IPS-18a (cell line): ENCODE data around the gene CNST.

Experiments used
- H3K27ac ChIP-seq: one replicate; pipeline ENCODE4 v1.5.1; 2013; ENCODE audit warnings: low read length
- H3K27me3 ChIP-seq: one replicate; pipeline ENCODE4 v1.6.1; 2013; ENCODE audit warnings: mild to moderate bottlenecking, low read length; ENCODE audit not compliant: control insufficient read depth, insufficient read depth
- H3K36me3 ChIP-seq: one replicate; pipeline ENCODE4 v1.6.1; 2013; ENCODE audit warnings: low read depth, low read length; ENCODE audit not compliant: control insufficient read depth
- H3K4me1 ChIP-seq: one replicate; pipeline ENCODE4 v1.6.1; 2013; ENCODE audit warnings: low read depth, low read length; ENCODE audit not compliant: control insufficient read depth
- H3K4me3 ChIP-seq: one replicate; pipeline ENCODE4 v1.5.1; 2013; ENCODE audit warnings: low read length
- H3K9ac ChIP-seq: one replicate; pipeline ENCODE4 v1.6.1; 2013; ENCODE audit warnings: mild to moderate bottlenecking, low read length, moderate library complexity
- H3K9me3 ChIP-seq: one replicate; pipeline ENCODE4 v1.6.1; 2013; ENCODE audit warnings: low read depth, low read length; ENCODE audit not compliant: control insufficient read depth

The CNST gene

GRCh38 chr1:246608616-246609376, 42.5 kb downstream of the CNST start:
- Histone ChIP-seq H3K27ac (no peak overlapping the region), H3K9me3 (no peaks in the 10 kb centered on the region), H3K27me3 (no peaks in the 10 kb centered on the region), H3K4me3 (no peak overlapping the region), H3K36me3 (no peaks in the 10 kb centered on the region), H3K9ac (no peak overlapping the region), H3K4me1 (no peaks in the 10 kb centered on the region)

GRCh38 chr1:246609632-246610031, 43.4 kb downstream of the CNST start:
- no peak overlapping the region for H3K4me3 ChIP-seq
- no peaks in the 10 kb centered on the region for H3K4me1 ChIP-seq
- H3K9ac ChIP-seq: no peak overlapping the region
- H3K36me3 ChIP-seq: no peaks in the 10 kb centered on the region
- no peaks in the 10 kb centered on the region for H3K27me3 ChIP-seq
- H3K9me3 ChIP-seq: no peaks in the 10 kb centered on the region
- no peak overlapping the region for H3K27ac ChIP-seq

GRCh38 chr1:246613096-246613758, 47.0 kb downstream of the CNST start:
- Histone ChIP-seq H3K4me3 (no peak overlapping the region), H3K9me3 (no peaks in the 10 kb centered on the region), H3K36me3 (no peaks in the 10 kb centered on the region), H3K27ac (no peak overlapping the region), H3K9ac (no peak overlapping the region), H3K4me1 (peaks cover 1% of the 10 kb centered on the region), H3K27me3 (no peaks in the 10 kb centered on the region)

- Histone ChIP-seq H3K36me3 (no peaks in the 10 kb centered on the region), H3K4me3 (no peak overlapping the region), H3K9me3 (no peaks in the 10 kb centered on the region), H3K27me3 (no peaks in the 10 kb centered on the region), H3K9ac (no peak overlapping the region), H3K4me1 (peaks cover 7% of the 10 kb centered on the region), H3K27ac (no peak overlapping the region)
These were observed 50.9 kb downstream of the CNST start for GRCh38 chr1:246617156-246617555.

GRCh38 chr1:246617768-246618167, 51.5 kb downstream of the CNST start:
- H3K4me1 ChIP-seq: peaks cover 7% of the 10 kb centered on the region
- no peaks in the 10 kb centered on the region for H3K9me3 ChIP-seq
- no peak overlapping the region for H3K4me3 ChIP-seq
- H3K27ac ChIP-seq: no peak overlapping the region
- no peaks in the 10 kb centered on the region for H3K27me3 ChIP-seq
- no peaks in the 10 kb centered on the region for H3K36me3 ChIP-seq
- H3K9ac ChIP-seq: no peak overlapping the region

GRCh38 chr1:246618240-246618808, 52.1 kb downstream of the CNST start:
- H3K4me1 ChIP-seq: peaks cover 7% of the 10 kb centered on the region
- H3K4me3 ChIP-seq: no peak overlapping the region
- H3K9ac ChIP-seq: no peak overlapping the region
- no peaks in the 10 kb centered on the region for H3K36me3 ChIP-seq
- H3K9me3 ChIP-seq: no peaks in the 10 kb centered on the region
- H3K27ac ChIP-seq: no peak overlapping the region
- no peaks in the 10 kb centered on the region for H3K27me3 ChIP-seq

- Histone ChIP-seq H3K9ac (no peak overlapping the region), H3K4me1 (peaks cover 7% of the 10 kb centered on the region), H3K9me3 (no peaks in the 10 kb centered on the region), H3K4me3 (no peak overlapping the region), H3K27ac (no peak overlapping the region), H3K27me3 (no peaks in the 10 kb centered on the region), H3K36me3 (no peaks in the 10 kb centered on the region)
These were observed 55.9 kb downstream of the CNST start for GRCh38 chr1:246622035-246622652.

- no peaks in the 10 kb centered on the region for H3K36me3 ChIP-seq
- H3K4me3 ChIP-seq: no peak overlapping the region
- H3K27me3 ChIP-seq: no peaks in the 10 kb centered on the region
- H3K9ac ChIP-seq: no peak overlapping the region
- H3K9me3 ChIP-seq: no peaks in the 10 kb centered on the region
- no peak overlapping the region for H3K27ac ChIP-seq
- H3K4me1 ChIP-seq: no peaks in the 10 kb centered on the region
These were observed 57.8 kb downstream of the CNST start for GRCh38 chr1:246624091-246624490.

- no peaks in the 10 kb centered on the region for H3K36me3 ChIP-seq
These were observed 62.8 kb downstream of the CNST start for GRCh38 chr1:246629030-246629429.

GRCh38 chr1:246629976-246630375, 63.7 kb downstream of the CNST start:
- no peaks in the 10 kb centered on the region for H3K36me3 ChIP-seq

More at GRCh38 chr1:246629030-246629429, 62.8 kb downstream of the CNST start:
- Histone ChIP-seq H3K4me3 (no peak overlapping the region), H3K27ac (no peak overlapping the region), H3K27me3 (no peaks in the 10 kb centered on the region), H3K4me1 (no peaks in the 10 kb centered on the region), H3K9ac (no peak overlapping the region), H3K9me3 (no peaks in the 10 kb centered on the region)

GRCh38 chr1:246631426-246631825, 65.2 kb downstream of the CNST start:
- Histone ChIP-seq H3K9ac (no peak overlapping the region), H3K27me3 (no peaks in the 10 kb centered on the region), H3K9me3 (no peaks in the 10 kb centered on the region), H3K27ac (no peak overlapping the region), H3K4me1 (no peaks in the 10 kb centered on the region), H3K4me3 (no peak overlapping the region), H3K36me3 (no peaks in the 10 kb centered on the region)

More at GRCh38 chr1:246629976-246630375, 63.7 kb downstream of the CNST start:
- H3K27ac ChIP-seq: no peak overlapping the region
- no peaks in the 10 kb centered on the region for H3K27me3 ChIP-seq
- no peaks in the 10 kb centered on the region for H3K9me3 ChIP-seq
- H3K4me1 ChIP-seq: no peaks in the 10 kb centered on the region
- no peak overlapping the region for H3K9ac ChIP-seq
- H3K4me3 ChIP-seq: no peak overlapping the region
